Neural progenitor cell (in vitro differentiated cells): ENCODE measurements around the gene BCL7B. TPM values are rescaled to one million over a fixed set of nuclear protein-coding genes. Genes with fewer than 3 reads are reported as not detected.
"Not testable (repeated sequence)": the region's sequence is repeated elsewhere in the genome, so short reads cannot be mapped to it uniquely, and the experiment has no call there.

Source experiments
- DNase-seq: peaks from one replicate; pipeline ENCODE4 v3.0.0-alpha.2; 2016; ENCODE audit warnings: low spot score
- H2AFZ ChIP-seq: fragments of 200-600 bp; sonication (generic); replicated peaks from 2 replicates; pipeline ENCODE4 v1.6.1; 2016; ENCODE audit warnings: antibody characterized with exemption
- H3F3A ChIP-seq: fragments of 200-600 bp; sonication (generic); 2 replicates; pipeline ENCODE4 v1.6.1; 2016; ENCODE audit warnings: antibody characterized with exemption, low read depth
- H3K27ac ChIP-seq: fragments of 200-600 bp; sonication (generic); 2 replicates; pipeline ENCODE4 v1.5.1; 2016; ENCODE audit warnings: mild to moderate bottlenecking
- H3K27me3 ChIP-seq: fragments of 200-600 bp; sonication (generic); 2 replicates; pipeline ENCODE4 v1.6.1; 2016; ENCODE audit warnings: mild to moderate bottlenecking, moderate library complexity
- H3K36me3 ChIP-seq: fragments of 200-600 bp; sonication (generic); 2 replicates; pipeline ENCODE4 v1.5.1; 2016
- H3K4me1 ChIP-seq: fragments of 200-600 bp; sonication (generic); 2 replicates; pipeline ENCODE4 v1.6.1; 2016; ENCODE audit warnings: mixed run types
- H3K4me2 ChIP-seq: fragments of 200-600 bp; sonication (generic); 2 replicates; pipeline ENCODE4 v1.6.1; 2016
- H3K4me3 ChIP-seq: fragments of 200-600 bp; sonication (generic); 2 replicates; pipeline ENCODE4 v1.5.1; 2016
- H3K79me2 ChIP-seq: fragments of 200-600 bp; sonication (generic); 2 replicates; pipeline ENCODE4 v1.6.1; 2016; ENCODE audit warnings: low read depth
- H3K9ac ChIP-seq: fragments of 200-600 bp; sonication (generic); 2 replicates; pipeline ENCODE4 v1.6.1; 2016
- H3K9me3 ChIP-seq: fragments of 200-600 bp; sonication (generic); 2 replicates; pipeline ENCODE4 v1.5.1; 2016; ENCODE audit warnings: low read depth
- H4K20me1 ChIP-seq: fragments of 200-600 bp; sonication (generic); 2 replicates; pipeline ENCODE4 v1.6.1; 2016; ENCODE audit warnings: low read depth
- H3K27ac Mint-ChIP-seq: 3 replicates; pipeline ENCODE4 v1.8.0; 2021; ENCODE audit warnings: mixed read lengths
- H3K27me3 Mint-ChIP-seq: 2 replicates; pipeline ENCODE4 v1.8.0; 2022; ENCODE audit warnings: low read depth, mild to moderate bottlenecking, inconsistent platforms, moderate library complexity, mixed read lengths; ENCODE audit not compliant: insufficient read depth
- H3K36me3 Mint-ChIP-seq: 3 replicates; pipeline ENCODE4 v1.8.0; 2021; ENCODE audit warnings: mixed read lengths
- H3K4me1 Mint-ChIP-seq: 3 replicates; pipeline ENCODE4 v1.8.0; 2021; ENCODE audit warnings: mixed read lengths
- H3K4me3 Mint-ChIP-seq: 3 replicates; pipeline ENCODE4 v1.8.0; 2021; ENCODE audit warnings: mild to moderate bottlenecking, moderate library complexity, mixed read lengths
- H3K9me3 Mint-ChIP-seq: 3 replicates; pipeline ENCODE4 v1.8.0; 2020; ENCODE audit warnings: mixed read lengths
- EZH2 ChIP-seq: fragments of 200-600 bp; sonication (generic); IDR thresholded peaks from 2 replicates; pipeline ENCODE4 v1.6.1; 2017; ENCODE audit warnings: antibody characterized with exemption, mild to moderate bottlenecking, moderate library complexity
- EZH2phosphoT487 ChIP-seq: fragments of 200-600 bp; sonication (generic); IDR thresholded peaks from 2 replicates; pipeline ENCODE4 v1.6.1; 2017; ENCODE audit warnings: antibody characterized with exemption
- total RNA-seq: library from RNA; depleted of rRNA; stranded (reverse); fragments of >200 nt; gene quantifications from 2 replicates; pipeline ENCODE4 v1.2.3, GENCODE V29; 2015; ENCODE audit warnings: low replicate concordance
- TF ChIP-seq, protein P1 (sequence below): fragments of 200-600 bp; sonication (generic); IDR thresholded peaks from 2 replicates; pipeline ENCODE4 v1.5.1; 2017; ENCODE audit warnings: antibody characterized with exemption, mild to moderate bottlenecking

Gene BCL7B
- total RNA-seq, 1 donor from 2014 or later = 10.4 TPM

DNA sequence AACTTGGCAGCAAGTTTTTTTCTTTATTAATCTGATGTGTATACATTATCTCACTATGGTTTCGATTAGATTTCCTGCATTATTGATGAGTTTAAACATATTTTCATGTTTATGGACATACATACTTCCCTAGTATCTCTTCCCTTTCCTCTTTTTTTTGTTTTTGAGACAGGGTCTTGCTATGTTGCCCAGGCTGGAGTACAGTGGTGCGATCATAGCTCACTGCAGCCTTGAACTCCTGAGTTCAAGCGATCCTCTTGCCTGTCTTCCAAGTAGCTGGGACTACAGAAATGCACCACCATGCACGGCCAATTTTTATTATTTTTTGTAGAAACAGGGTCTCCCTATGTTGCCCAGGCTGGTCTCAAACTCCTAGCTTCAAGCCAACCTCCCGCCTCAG lies 54.3 kb downstream of the BCL7B start:
- no peak for DNase-seq
- Histone ChIP-seq H3K27ac (no peak overlapping the region), H3K79me2 (peaks cover 95% of the 10 kb centered on the region), H4K20me1 (peaks cover 80% of the 10 kb centered on the region), H3K27me3 (no peaks in the 10 kb centered on the region), H3K9ac (no peak overlapping the region), H2AFZ (no peak overlapping the region), H3K36me3 (peaks cover 26% of the 10 kb centered on the region), H3K4me3 (no peak overlapping the region), H3F3A (peaks cover 5% of the 10 kb centered on the region), H3K4me1 (no peaks in the 10 kb centered on the region), H3K4me2 (no peak overlapping the region), H3K9me3 (no peaks in the 10 kb centered on the region)
- no peaks in the 10 kb centered on the region for H3K27me3 Mint-ChIP-seq
- H3K4me1 Mint-ChIP-seq = no peaks in the 10 kb centered on the region
- H3K4me3 Mint-ChIP-seq = no peak overlapping the region
- TF ChIP-seq, protein P1, sequence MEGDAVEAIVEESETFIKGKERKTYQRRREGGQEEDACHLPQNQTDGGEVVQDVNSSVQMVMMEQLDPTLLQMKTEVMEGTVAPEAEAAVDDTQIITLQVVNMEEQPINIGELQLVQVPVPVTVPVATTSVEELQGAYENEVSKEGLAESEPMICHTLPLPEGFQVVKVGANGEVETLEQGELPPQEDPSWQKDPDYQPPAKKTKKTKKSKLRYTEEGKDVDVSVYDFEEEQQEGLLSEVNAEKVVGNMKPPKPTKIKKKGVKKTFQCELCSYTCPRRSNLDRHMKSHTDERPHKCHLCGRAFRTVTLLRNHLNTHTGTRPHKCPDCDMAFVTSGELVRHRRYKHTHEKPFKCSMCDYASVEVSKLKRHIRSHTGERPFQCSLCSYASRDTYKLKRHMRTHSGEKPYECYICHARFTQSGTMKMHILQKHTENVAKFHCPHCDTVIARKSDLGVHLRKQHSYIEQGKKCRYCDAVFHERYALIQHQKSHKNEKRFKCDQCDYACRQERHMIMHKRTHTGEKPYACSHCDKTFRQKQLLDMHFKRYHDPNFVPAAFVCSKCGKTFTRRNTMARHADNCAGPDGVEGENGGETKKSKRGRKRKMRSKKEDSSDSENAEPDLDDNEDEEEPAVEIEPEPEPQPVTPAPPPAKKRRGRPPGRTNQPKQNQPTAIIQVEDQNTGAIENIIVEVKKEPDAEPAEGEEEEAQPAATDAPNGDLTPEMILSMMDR = no peak
- TF ChIP-seq EZH2 = no peak
- no peak for TF ChIP-seq EZH2phosphoT487
- no peaks in the 10 kb centered on the region for H3K9me3 Mint-ChIP-seq
- H3K27ac Mint-ChIP-seq = no peak overlapping the region
- peaks cover 48% of the 10 kb centered on the region for H3K36me3 Mint-ChIP-seq

DNA sequence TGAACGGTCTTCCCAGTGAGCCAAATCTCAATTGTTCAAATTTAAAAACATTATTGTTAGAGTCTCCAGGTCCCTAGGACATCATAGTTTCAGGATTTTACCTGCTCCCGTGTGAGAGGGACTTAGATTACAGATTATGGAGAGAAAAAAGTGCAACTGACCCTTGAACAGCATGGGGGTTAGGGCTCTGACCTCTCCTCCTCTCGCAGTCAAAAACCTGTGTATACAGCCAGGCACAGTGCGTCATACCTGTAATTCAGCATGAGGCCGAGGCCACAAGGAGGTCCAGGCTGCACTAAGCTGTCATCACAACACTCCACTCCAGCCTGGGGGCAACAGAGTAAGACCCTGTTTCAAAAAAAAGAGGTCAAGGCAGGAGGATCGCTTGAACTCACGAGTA lies 60.9 kb downstream of the BCL7B start:
- no peak for DNase-seq
- no peak overlapping the region for H2AFZ ChIP-seq
- no peak overlapping the region for H3K27ac ChIP-seq
- H3K4me1 ChIP-seq = no peaks in the 10 kb centered on the region
- Mint-ChIP-seq H3K27ac (no peak overlapping the region), H3K4me3 (no peak overlapping the region), H3K27me3 (no peaks in the 10 kb centered on the region), H3K9me3 (no peaks in the 10 kb centered on the region), H3K4me1 (no peaks in the 10 kb centered on the region), H3K36me3 (peaks cover 51% of the 10 kb centered on the region)
- TF ChIP-seq EZH2 (no peak), EZH2phosphoT487 (no peak)
- TF ChIP-seq, protein P1 = no peak
- H3K9ac ChIP-seq = no peak overlapping the region
- H3K4me2 ChIP-seq = no peak overlapping the region
- peaks cover 32% of the 10 kb centered on the region for H3K36me3 ChIP-seq
- no peak overlapping the region for H3K4me3 ChIP-seq
- H3F3A ChIP-seq = no peaks in the 10 kb centered on the region
- no peaks in the 10 kb centered on the region for H3K9me3 ChIP-seq
- no peaks in the 10 kb centered on the region for H3K27me3 ChIP-seq
- peaks cover 72% of the 10 kb centered on the region for H4K20me1 ChIP-seq
- H3K79me2 ChIP-seq = peaks cover 97% of the 10 kb centered on the region

DNA sequence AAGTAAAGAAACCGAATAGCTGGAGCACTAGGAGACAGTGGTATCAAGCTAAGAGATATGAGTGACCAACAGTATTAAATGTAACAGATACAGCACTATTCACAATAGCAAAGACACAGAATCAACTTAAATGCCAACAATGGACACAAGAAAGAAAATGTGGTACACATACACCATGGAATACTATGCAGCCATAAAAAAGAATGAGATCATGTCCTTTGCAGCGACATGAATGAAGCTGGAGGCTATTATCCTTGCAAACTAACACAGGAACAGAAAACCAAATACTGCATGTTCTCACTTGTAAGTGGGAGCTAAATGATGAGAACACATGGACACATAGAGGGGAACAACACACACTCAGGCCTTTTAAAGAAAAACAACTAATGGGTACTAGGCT lies 62.0 kb downstream of the BCL7B start:
- not testable (repeated sequence) for H3K4me1 ChIP-seq, H3K9ac ChIP-seq, H3K27ac ChIP-seq, H3K4me2 ChIP-seq, H2AFZ ChIP-seq, H3K27me3 ChIP-seq, H3K27ac Mint-ChIP-seq, DNase-seq, H3K4me1 Mint-ChIP-seq, H3K27me3 Mint-ChIP-seq, H3K9me3 Mint-ChIP-seq, H3K9me3 ChIP-seq, H3F3A ChIP-seq, H3K4me3 ChIP-seq, H3K4me3 Mint-ChIP-seq
- Histone ChIP-seq H3K79me2 (peaks cover 90% of the 10 kb centered on the region), H4K20me1 (peaks cover 63% of the 10 kb centered on the region), H3K36me3 (peaks cover 32% of the 10 kb centered on the region)
- H3K36me3 Mint-ChIP-seq = peaks cover 45% of the 10 kb centered on the region

DNA sequence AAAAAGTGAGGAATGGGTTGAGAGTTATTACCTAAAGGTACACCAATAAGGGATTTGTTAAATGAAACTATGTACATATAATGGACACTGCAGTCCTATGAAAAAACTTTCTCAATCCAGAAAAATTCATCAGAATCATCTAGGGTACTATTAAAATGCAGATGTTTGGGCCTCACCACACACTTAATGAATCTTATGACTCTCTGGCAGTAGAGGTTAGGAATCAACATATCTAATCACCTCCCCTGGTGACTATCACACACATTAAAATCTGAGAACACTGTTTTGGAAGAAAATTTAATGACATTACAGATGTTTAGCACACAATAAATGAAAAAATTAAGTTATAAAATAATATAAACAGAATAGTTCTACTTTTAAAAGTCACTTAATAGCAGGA lies 67.5 kb downstream of the BCL7B start:
- H2AFZ ChIP-seq = no peak overlapping the region
- no peak overlapping the region for H3K9ac ChIP-seq
- H3K27me3 ChIP-seq = no peaks in the 10 kb centered on the region
- no peak overlapping the region for H3K4me2 ChIP-seq
- Mint-ChIP-seq H3K27ac (no peak overlapping the region), H3K9me3 (no peaks in the 10 kb centered on the region), H3K36me3 (peaks cover 42% of the 10 kb centered on the region), H3K4me1 (no peaks in the 10 kb centered on the region), H3K4me3 (no peak overlapping the region), H3K27me3 (no peaks in the 10 kb centered on the region)
- DNase-seq = no peak
- H3K4me1 ChIP-seq = no peaks in the 10 kb centered on the region
- H3K4me3 ChIP-seq = no peak overlapping the region
- H3F3A ChIP-seq = peaks cover 17% of the 10 kb centered on the region
- H3K27ac ChIP-seq = no peak overlapping the region
- peaks cover 87% of the 10 kb centered on the region for H3K79me2 ChIP-seq
- peaks cover 38% of the 10 kb centered on the region for H3K36me3 ChIP-seq
- TF ChIP-seq, protein P1 = no peak
- TF ChIP-seq EZH2phosphoT487 = no peak
- TF ChIP-seq EZH2 = no peak
- H3K9me3 ChIP-seq = no peaks in the 10 kb centered on the region
- peaks cover 52% of the 10 kb centered on the region for H4K20me1 ChIP-seq
